SJSA1 (cell line): Measurements from ENCODE around the gene TBX6. TPM values are rescaled to one million over a fixed set of nuclear protein-coding genes. Genes with fewer than 3 reads are reported as not detected.
"Not testable (repeated sequence)": the region's sequence is repeated elsewhere in the genome, so short reads cannot be mapped to it uniquely, and the experiment has no call there.

Source experiments
- DNase-seq, 2 experiments: peaks; one replicate each; pipeline ENCODE4 v3.0.0-alpha.2; 2015 to 2020; ENCODE audit warnings: low spot score in 2 of 2, low read depth in 1 of 2
- H3K27ac ChIP-seq: fragments of 250-450 bp; sonication (Bioruptor Pico); 2 replicates; pipeline ENCODE4 v1.5.1; 2020; ENCODE audit warnings: mild to moderate bottlenecking, moderate library complexity
- H3K27me3 ChIP-seq: fragments of 250-450 bp; sonication (Bioruptor Pico); replicated peaks from 2 replicates; pipeline ENCODE4 v1.5.1; 2020; ENCODE audit warnings: mild to moderate bottlenecking, moderate library complexity
- H3K36me3 ChIP-seq: fragments of 250-450 bp; sonication (Bioruptor Pico); 2 replicates; pipeline ENCODE4 v1.5.1; 2020; ENCODE audit warnings: mild to moderate bottlenecking
- H3K4me1 ChIP-seq: fragments of 250-450 bp; sonication (Bioruptor Pico); replicated peaks from 2 replicates; pipeline ENCODE4 v1.6.1; 2021; ENCODE audit warnings: mild to moderate bottlenecking
- H3K4me3 ChIP-seq: fragments of 250-450 bp; sonication (Bioruptor Pico); 2 replicates; pipeline ENCODE4 v1.5.1; 2020; ENCODE audit warnings: mild to moderate bottlenecking
- H3K9me3 ChIP-seq: fragments of 250-450 bp; sonication (Bioruptor Pico); replicated peaks from 2 replicates; pipeline ENCODE4 v1.5.1; 2020; ENCODE audit warnings: mild to moderate bottlenecking
- total RNA-seq: library from RNA; depleted of rRNA; stranded (reverse); fragments of >200 nt; shearing (Covaris generic); gene quantifications from 2 replicates; pipeline ENCODE4 v1.2.3, GENCODE V29; 2014

Gene TBX6
- total RNA-seq, 1 experiment from 2014 or later: not detected

GRCh38 chr16:30120340-30121105 is 28.8 kb upstream of the TBX6 start:
- Histone ChIP-seq H3K4me1 (peaks cover 14% of the 10 kb centered on the region), H3K36me3 (peaks cover 9% of the 10 kb centered on the region; the same call in 1 of the 2 replicates), H3K27ac (no peak overlapping the region), H3K27me3 (no peaks in the 10 kb centered on the region), H3K9me3 (no peaks in the 10 kb centered on the region), H3K4me3 (no peak overlapping the region)
- no peak for DNase-seq

DNA sequence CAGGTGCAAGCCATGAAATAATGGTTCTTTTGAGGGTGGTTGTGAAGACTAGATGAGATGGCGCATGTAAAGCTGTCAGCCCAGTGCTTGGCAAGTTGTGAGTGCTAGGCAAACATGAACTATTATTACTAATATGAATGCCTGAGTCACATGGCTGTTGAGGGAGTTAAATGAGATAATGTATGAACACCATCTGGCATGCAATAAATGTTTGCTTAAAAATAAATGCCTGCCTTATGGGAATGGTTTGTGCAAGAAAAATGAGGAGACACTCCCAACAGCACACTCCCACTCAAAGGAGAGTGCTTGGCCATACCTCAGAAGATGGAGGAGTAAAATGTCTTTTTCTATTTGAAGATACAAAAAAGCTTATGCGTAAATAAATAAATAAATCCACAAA is 27.7 kb upstream of the TBX6 start:
- H3K27me3 ChIP-seq: no peaks in the 10 kb centered on the region
- H3K36me3 ChIP-seq: peaks cover 9% of the 10 kb centered on the region; the same call in 1 of the 2 replicates
- no peak overlapping the region for H3K4me3 ChIP-seq
- peaks cover 14% of the 10 kb centered on the region for H3K4me1 ChIP-seq
- H3K27ac ChIP-seq: no peak overlapping the region
- H3K9me3 ChIP-seq: no peaks in the 10 kb centered on the region
- no peak for DNase-seq

DNA sequence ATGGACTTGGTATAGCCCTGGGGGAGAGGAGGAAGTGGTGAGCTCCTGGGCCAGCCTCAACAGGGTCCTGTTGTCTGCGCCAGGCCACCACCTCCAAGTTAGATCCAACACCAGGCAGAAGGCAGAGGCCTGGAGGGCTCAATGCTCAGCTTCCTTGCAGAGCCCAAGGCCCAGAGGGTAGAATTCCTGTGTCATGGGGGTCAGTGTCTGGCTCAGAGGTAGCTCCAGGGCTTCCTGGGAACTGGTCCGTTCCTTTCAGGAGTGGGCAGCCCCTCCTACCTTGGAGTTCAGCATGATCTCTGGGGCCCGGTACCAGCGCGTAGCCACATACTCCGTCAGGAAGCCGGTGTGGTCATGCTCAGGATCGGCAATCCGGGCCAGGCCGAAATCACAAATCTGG is 26.0 kb upstream of the TBX6 start:
- no peak for DNase-seq
- H3K9me3 ChIP-seq: no peaks in the 10 kb centered on the region

GRCh38 chr16:30116291-30117207 is 24.8 kb upstream of the TBX6 start:
- H3K36me3 ChIP-seq: peaks cover 17% of the 10 kb centered on the region; the same call in 1 of the 2 replicates
- no peaks in the 10 kb centered on the region for H3K27me3 ChIP-seq
- H3K9me3 ChIP-seq: no peaks in the 10 kb centered on the region
- no peak overlapping the region for H3K4me3 ChIP-seq
- no peak for DNase-seq
- H3K27ac ChIP-seq: no peak overlapping the region
- no peaks in the 10 kb centered on the region for H3K4me1 ChIP-seq

More for the DNA sequence above, 26.0 kb upstream of the TBX6 start:
- no peak overlapping the region for H3K4me3 ChIP-seq
- H3K27me3 ChIP-seq: no peaks in the 10 kb centered on the region
- peaks cover 9% of the 10 kb centered on the region for H3K4me1 ChIP-seq
- no peak overlapping the region for H3K27ac ChIP-seq
- peaks cover 10% of the 10 kb centered on the region; the same call in 1 of the 2 replicates for H3K36me3 ChIP-seq

- DNase-seq: no peak
- H3K4me1 ChIP-seq: no peaks in the 10 kb centered on the region
- H3K36me3 ChIP-seq: peaks cover 17% of the 10 kb centered on the region; the same call in 1 of the 2 replicates
These were observed 23.5 kb upstream of the TBX6 start for GRCh38 chr16:30115238-30115637.

GRCh38 chr16:30114833-30115232 is 23.1 kb upstream of the TBX6 start:
- DNase-seq, H3K4me1 ChIP-seq: not testable (repeated sequence)

More at GRCh38 chr16:30115238-30115637, 23.5 kb upstream of the TBX6 start:
- no peaks in the 10 kb centered on the region for H3K9me3 ChIP-seq
- no peaks in the 10 kb centered on the region for H3K27me3 ChIP-seq
- H3K4me3 ChIP-seq: no peak overlapping the region
- no peak overlapping the region for H3K27ac ChIP-seq

GRCh38 chr16:30114411-30114810 is 22.7 kb upstream of the TBX6 start:
- Histone ChIP-seq H3K9me3 (no peaks in the 10 kb centered on the region), H3K27ac (no peak overlapping the region), H3K36me3 (peaks cover 17% of the 10 kb centered on the region; the same call in 1 of the 2 replicates), H3K4me1 (no peaks in the 10 kb centered on the region), H3K4me3 (no peak overlapping the region), H3K27me3 (no peaks in the 10 kb centered on the region)
- no peak for DNase-seq

More at GRCh38 chr16:30114833-30115232, 23.1 kb upstream of the TBX6 start:
- not testable (repeated sequence) for H3K9me3 ChIP-seq, H3K27me3 ChIP-seq, H3K27ac ChIP-seq, H3K4me3 ChIP-seq
- H3K36me3 ChIP-seq: peaks cover 17% of the 10 kb centered on the region; the same call in 1 of the 2 replicates

DNA sequence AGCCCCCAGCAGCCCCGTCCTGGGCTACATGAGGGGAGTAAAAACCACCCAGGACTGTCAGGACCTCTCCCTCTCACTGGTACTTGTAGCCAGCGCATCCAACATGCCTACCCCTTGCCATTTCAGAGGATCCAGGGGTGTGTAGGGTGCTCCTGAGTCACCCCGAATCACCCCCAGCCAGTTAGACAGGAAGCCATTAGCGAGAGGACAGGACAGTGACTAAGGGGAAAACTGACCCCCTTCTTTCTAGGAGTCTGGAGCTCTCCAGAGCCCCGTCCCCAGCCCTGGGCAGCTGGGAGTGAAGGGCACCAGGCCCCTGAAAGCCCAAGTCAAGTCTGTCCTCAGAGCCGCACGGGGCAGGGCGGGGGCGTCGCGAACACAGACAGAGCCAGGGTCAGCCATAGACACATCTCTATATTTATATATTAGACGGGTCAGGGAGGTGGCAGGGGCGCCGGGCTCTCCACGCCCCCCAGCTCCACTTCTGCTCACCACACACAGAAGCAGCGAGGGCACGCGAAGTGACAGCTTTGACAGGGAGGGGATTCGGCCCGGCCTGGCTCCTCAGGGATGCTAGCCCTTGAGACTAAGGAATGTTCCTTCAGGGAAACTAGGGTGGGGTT is 22.1 kb upstream of the TBX6 start:
- Histone ChIP-seq H3K9me3 (no peaks in the 10 kb centered on the region), H3K27me3 (no peaks in the 10 kb centered on the region), H3K36me3 (peaks cover 17% of the 10 kb centered on the region; the same call in 1 of the 2 replicates), H3K4me3 (no peak overlapping the region), H3K27ac (no peak overlapping the region), H3K4me1 (no peaks in the 10 kb centered on the region)
- no peak for DNase-seq

GRCh38 chr16:30113031-30113710 is 21.4 kb upstream of the TBX6 start, which contains the start of gene GDPD3:
Gene GDPD3 (minus strand): TSS chr16:30113537. CDS start chr16:30113478, 59 bp downstream.
- Histone ChIP-seq H3K9me3 (no peaks in the 10 kb centered on the region), H3K4me1 (no peaks in the 10 kb centered on the region), H3K27ac (no peak within 1 kb of the TSS), H3K36me3 (peaks cover 17% of the 10 kb centered on the region; the same call in 1 of the 2 replicates), H3K4me3 (no peak within 1 kb of the TSS), H3K27me3 (no peaks in the 10 kb centered on the region)
- no peak for DNase-seq

DNA sequence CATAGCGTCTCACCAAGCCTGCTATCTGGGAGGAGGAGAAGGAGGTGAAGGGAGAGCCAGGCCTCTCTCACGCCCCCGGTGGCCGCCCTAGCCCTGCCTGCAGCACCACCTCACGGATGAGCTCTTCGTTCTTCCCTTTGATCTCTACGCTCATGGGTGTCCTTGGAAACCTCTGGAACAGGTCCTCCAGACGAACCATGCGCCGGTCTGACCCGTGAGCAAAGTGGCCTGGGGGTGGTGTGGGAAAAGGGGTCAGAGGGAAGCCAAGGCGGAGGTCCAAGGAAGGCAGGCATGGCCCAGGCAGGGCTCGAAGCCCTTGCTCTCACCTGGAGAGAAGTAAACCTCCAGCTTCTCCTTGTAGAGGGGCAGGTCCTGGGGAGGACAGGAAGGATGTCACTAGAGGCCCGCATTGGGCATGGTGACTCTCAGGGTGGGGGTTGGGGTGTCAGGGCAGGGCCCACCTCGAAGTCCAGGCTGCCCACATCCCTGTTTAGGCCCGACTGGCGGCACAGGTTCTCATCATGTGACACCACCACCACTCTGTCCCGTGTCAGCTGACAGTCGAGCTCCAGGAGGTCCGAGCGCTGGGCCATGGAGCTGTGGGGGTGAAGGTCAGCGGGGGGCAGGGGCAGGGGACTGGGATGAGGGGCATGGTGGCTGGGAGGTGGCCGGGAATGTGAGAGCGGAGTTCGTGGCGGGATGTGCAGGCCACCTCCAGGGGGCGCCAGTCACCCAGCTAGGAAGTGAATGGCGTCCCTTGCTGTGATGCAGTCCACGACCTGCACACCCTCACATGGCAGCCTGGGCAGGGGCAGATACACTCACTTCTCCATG is 20.7 kb upstream of the TBX6 start:
- no peak overlapping the region for H3K4me3 ChIP-seq
- peak in 1 of 2 experiments; percentile 68 for DNase-seq
- H3K27me3 ChIP-seq: no peaks in the 10 kb centered on the region
- no peaks in the 10 kb centered on the region for H3K4me1 ChIP-seq
- no peaks in the 10 kb centered on the region for H3K9me3 ChIP-seq
- H3K36me3 ChIP-seq: peaks cover 9% of the 10 kb centered on the region; the same call in 1 of the 2 replicates
- no peak overlapping the region for H3K27ac ChIP-seq

GRCh38 chr16:30110661-30111060 is 18.9 kb upstream of the TBX6 start:
- Histone ChIP-seq H3K9me3 (no peaks in the 10 kb centered on the region), H3K36me3 (peaks cover 8% of the 10 kb centered on the region; the same call in 1 of the 2 replicates), H3K4me1 (no peaks in the 10 kb centered on the region), H3K4me3 (no peak overlapping the region), H3K27ac (no peak overlapping the region), H3K27me3 (no peaks in the 10 kb centered on the region)
- no peak for DNase-seq

DNA sequence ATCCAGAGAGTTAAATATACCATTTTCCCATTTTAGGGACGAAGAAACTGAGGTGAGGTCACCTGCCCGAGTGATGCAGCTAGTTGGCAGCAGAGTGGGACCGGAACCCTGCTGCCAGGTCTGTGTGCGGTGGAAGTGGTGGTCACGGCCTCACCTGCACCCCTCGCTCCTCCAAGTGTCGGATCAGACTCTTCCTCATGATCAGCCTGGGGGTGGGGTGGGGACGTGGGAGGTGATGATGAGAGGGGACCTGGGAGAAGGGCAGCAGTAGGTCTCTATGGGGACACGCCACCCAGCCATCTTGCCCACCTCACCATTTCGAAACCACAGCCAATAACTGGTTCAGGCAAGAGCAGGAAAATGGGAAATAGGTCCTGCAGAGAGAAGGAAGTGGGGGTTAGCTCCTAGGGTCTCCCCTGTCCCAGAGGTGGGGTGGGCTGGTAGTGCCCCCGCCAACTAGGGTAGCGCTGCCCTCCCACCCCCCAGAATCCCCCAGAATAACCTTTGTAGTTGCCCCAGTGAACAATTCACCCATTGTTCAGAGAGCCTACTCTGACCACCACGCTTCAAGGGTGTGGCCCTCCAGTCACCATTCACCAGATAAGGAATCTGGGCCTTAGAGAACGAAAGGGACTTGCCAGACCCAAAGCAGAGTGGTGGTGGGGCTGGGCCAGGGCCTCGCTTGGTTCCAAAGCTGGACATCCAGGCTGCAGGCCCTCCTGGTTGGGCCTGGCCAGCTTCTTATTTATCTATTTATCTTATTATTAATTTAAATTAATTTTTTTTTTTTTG is 16.5 kb upstream of the TBX6 start:
- Histone ChIP-seq H3K4me3 (no peak overlapping the region), H3K36me3 (peaks cover 8% of the 10 kb centered on the region; the same call in 1 of the 2 replicates), H3K4me1 (no peaks in the 10 kb centered on the region), H3K9me3 (no peaks in the 10 kb centered on the region), H3K27me3 (no peaks in the 10 kb centered on the region), H3K27ac (no peak overlapping the region)
- DNase-seq: no peak
